ENCODE data around the gene MYOM1.

Gene MYOM1

DNA sequence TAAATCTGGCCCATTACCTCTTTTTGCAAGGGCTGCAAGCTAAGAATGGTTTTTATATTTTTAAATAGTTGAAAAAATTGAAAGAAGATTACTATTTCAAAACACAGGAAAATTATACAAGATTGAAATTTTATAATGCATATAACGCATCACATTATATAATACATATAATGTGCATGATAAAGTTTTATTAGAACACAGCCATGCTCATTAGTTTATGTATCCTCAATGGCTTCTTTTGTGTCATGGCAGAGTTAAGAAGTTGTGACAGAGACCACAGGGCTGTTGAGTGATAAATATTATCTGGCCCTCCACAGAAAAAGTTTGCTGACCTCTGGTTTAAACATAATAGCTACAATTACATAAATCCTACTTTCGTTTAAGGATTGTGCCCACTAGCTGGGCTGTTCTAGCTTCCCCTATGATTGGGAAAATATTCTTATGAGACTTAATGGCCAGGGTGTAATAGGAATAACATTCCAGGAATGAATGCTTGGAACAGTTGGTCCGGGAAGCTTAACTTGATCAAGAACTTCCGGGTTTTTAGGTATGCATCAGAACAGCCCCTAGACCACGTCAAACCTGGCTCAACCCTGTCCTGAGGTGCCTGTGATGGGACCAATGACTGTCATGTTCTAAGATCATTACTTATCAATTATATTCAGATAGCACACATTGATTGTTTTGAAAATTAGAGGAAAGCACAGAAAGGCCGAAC is 108.1 kb downstream of the MYOM1 start:
- no peak for DNase-seq

DNA sequence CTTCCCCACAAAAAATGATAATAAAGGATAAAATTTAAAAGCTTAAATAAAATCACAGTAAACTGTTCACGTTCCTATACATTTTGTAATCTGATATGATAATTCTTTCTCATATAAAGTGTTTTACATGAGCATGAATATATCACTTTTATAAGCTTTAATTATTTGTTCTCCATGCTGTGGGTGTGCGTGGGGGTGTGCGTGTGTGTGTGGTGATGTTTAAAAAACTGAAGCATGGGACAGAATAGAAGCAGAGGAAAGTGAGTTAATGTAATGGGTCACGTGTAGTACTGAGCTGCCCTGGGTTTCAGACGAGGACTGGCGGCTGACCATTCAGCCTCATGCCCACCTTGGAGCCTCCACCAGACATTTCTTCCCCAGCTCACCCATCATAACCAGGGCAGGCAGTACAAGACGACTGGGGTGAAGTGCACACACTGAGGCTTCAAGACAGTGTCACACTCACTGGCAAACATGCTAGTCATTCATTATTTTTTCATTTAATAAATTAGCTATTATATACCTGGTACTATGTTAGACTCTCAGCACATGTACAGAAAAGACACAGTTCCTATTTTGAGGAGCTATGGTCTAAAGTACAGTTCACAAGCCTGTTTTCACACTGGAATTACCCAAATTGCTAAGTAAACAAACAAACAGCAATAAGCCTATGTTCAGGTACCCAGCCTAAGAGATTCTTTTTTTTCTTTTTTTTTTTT is 109.6 kb downstream of the MYOM1 start:
- no peak for DNase-seq

DNA sequence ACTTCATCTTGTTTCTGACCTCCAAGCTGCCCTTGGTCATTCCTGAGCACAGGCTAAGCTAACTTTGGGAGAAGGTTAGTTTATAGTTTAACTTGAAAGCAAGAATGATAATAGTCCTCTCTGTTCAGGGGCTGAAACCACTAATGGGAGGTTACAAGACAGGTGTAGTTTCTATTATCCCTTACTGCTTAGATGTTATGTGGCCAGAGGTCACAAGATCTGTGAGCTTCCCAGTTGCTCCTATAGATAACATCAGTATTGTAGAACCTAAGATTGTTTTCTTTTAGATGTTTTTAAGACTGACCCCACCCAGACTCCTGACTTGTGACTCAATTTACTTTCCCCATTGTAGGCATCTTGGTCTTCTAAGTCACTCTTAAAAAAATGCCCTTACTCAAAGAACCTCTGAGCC is 112.0 kb downstream of the MYOM1 start:
- no peak for DNase-seq

DNA sequence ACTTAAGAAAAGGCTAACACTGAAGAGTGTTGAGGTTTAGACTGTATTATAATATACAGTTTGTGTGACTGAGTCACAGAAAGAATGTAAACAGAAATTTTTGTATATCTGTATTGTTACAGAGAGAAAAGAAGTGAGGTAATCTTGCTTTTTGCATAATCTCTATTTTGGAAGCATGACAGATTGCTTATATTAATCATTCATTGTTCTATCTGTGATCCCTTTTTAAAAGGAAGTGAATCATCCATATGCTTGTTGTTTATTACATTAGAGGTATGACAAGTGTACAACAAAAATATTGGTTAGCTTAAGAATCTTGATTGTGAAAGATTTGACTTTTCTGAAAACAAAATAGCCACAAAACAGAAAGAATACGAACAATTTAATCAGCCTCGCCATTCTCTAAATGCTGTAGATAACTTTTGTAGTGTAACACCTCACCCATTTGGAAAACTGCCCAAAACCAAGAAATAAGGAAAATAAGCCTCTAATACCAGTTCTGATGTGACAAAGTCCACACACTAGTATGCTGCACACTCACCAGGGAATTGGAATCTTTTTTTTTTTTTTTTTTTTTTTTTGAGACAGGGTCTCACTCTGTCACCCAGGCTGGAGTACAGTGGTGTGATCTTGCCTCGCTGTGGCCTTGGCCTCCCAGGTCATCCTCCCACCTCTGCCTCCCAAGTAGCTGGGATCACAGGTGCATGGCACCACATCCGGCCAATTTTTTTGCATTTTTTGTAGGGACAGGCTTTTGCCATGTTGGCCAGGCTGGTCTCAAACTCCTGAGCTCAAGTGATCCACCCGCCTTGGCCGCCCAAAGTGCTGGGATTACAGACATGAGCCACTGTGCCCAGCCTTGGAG is 115.3 kb downstream of the MYOM1 start:
- DNase-seq, result no peak

DNA sequence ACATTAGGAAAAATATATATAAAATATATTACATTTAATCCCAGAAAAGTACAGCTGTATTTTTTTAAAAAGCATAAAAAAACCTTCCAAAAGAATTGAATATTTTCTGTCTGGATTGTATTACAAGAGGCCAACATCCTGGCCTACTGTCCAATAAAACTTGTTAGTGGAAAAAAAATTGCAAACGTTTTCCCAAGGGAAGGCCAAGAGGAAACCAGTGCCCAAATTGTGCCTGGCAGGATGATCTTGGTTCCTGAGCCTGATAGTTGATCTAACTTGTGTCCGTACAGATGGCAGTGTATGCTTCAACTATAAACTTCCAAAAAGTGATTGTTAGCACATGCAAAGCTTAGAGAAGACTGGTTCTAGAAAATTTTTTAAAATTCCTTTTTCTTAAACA is 116.2 kb downstream of the MYOM1 start:
- DNase-seq, result no peak

DNA sequence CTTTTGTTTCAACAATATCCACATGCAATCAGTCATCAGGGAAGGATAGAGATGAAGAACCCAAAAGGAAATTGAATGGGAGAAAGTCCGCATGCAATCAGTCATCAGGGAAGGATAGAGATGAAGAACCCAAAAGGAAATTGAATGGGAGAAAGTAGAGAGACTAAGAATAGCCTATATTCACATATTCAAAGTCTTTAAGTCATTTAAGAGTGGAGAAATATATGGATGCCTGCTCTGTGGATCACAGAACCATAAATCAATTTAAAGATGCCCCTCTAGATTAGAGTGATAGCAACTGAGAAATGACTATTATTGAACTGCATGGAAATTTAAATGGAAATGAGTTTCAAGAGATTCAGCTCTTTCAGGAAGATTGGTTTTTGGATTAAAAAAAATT is 116.8 kb downstream of the MYOM1 start:
- no peak for DNase-seq

DNA sequence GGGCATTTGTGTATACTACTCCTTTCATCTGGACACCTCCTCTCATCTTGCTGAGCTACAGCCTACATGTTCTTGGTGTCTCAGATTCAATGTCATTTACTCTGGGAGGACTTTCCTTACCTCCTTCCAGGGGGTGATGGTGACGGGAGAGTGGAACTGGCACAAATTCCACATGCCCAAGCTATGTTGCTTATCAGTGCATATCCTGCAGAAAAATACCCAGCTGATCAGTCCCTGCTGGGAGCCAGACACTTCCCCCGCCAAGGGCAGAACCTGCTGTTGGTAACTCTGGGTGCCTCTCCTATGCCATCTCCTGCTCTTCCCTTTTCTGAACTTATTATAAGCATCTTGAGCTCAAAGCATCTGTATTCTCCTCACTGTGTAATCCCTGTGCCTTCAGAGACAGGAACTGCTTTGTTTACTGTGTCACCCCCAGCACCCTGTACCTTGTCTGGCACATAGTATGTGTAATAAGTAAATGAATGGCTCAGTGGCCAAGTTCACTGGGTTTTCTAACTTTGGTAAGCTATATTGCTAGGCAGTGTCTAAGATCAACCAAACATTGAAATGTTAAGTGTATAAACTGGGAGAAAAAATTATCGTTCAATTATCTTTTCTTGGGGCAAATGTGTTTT is 119.2 kb downstream of the MYOM1 start:
- no peak for DNase-seq

DNA sequence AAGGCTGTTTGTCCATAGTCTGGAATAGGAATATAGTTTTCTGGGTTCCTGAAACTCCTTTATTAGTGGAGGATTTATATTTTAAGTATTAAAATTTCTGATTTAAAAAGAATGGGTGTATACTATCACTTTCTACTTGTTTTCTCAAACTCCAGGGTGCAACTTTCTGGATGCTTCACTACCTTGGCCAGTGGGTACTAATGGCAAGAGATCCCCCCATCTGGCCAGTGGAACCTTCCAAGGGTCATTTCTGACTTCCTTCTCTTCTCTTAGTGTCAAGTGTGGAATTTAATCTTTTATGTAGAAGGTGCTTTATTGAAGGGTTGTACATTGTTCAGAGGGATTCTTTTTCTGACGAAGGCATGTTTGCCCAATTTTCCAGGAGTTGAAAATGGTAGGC is 120.4 kb downstream of the MYOM1 start:
- DNase-seq, result no peak

DNA sequence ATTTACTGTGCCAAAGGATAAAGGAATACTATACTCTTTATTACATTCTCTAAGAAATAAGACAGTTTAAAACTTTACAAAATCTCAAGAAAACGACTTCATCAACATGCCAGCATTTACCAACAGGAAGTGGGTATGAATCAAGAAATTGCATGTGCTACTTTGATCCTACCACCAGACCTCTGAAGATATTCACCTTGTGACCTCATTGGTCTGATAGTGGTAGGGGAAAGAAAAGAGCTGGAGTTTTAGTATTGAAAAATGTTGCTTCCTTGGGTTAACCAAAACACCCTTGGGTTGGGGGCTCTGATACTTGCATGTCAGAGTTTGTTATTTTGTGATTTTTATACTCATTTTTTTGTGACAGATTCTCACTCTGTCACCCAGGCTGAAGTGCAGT is 122.7 kb downstream of the MYOM1 start:
- no peak for DNase-seq

DNA sequence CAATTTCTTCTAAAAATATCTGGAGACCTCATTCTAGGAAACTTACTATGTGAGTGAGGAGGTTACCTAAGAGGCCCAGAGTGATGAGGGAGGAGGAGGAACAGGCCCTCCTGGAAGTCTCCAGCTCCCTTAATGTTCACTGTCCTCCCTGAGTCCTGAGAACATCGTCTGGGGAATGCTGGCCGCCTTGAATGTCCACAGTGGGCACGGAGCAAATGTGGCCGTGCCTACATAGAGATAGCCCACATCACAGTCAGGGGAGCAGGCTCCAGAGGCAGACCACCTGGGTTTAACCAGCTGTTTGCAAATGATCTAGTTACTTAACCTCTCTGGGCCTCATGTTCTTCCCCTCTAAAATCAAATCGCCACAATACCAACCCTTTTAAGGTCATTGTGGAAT is 123.8 kb downstream of the MYOM1 start:
- no peak for DNase-seq

DNA sequence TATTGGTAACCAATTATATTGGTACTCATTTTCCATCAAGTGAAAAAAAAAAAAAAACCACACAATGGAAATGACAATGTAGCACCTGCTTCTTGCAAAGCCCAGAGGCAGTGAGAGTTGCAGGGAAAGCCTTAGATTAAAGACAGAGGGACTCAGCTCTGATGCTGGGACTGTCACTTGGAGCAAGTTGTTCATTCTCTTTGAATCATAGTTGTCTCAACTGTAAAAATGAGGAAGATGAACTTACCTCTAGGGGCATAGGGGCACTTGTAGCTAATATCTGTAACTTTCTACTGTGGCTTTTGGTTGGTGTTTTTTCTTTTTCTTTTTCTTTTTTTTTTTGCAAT is 125.5 kb downstream of the MYOM1 start:
- no peak for DNase-seq

DNA sequence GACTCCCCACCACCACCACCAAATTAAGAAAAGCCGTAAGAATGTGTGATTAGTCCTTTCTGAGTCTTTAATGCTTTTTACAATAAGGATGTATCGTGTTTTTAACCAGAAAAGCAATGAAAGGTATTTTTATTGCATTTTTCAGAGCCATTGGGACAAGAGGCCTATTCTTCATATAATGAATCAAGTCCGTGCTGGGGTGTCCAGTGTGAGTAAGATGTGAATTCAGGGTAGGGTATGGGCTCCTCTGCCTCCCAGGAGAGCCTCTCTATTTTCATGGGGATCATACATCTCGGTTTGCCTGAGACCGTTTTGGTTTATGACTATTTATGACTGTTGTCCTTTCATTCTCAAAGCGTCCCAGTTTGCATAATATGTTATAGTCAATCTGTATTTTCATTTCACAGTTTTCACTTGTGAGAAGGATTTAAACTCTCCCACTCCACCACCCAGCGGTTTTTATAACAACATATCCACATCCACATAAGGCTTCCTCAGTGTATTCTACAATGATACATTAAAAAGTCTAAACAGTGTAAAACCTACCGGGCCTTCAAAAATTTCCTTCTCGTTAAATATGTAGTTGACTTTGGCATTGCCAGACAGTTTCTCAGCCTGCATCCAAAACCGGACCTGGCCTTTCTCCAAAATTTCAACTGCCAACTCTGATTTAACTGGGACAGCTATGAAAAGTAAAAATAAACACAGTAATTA is 126.0 kb downstream of the MYOM1 start:
- DNase-seq, result no peak

DNA sequence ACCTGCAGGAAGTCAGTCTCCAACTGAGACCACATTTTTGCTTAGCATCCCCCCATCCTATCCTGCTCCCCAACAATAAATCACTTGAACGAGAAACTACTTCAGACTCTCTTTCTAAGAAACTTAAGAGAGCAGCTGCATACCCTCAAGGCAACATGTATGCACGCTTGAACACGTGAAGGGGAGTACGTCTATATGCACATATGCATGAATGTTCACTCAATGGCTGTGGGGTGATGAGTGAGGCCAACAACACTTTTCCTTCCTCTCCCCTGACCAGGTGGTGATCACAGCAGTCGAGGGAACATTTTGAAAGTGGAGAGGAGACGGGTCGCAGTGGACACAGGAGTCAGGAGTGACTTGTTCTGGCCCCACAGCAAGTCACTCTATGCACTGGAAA is 127.0 kb downstream of the MYOM1 start:
- no peak for DNase-seq

DNA sequence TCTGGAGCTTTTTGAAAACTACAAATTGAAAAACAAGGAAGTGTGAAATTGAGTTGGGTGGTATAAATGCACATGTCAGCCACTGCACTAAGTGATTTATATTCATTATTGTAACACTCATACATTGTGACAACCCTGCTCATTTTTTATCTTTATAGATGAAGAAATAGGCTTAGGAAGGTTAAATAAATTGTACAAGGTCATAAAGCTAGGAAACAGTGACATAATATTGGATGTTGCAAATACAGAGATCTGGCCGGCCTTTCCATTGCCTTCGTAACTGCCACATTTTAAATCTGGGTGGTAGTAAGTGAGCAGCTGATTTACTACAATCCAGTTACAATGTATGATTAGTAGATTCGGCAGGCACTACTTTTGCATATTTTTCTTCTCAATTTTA is 130.2 kb downstream of the MYOM1 start:
- no peak for DNase-seq

DNA sequence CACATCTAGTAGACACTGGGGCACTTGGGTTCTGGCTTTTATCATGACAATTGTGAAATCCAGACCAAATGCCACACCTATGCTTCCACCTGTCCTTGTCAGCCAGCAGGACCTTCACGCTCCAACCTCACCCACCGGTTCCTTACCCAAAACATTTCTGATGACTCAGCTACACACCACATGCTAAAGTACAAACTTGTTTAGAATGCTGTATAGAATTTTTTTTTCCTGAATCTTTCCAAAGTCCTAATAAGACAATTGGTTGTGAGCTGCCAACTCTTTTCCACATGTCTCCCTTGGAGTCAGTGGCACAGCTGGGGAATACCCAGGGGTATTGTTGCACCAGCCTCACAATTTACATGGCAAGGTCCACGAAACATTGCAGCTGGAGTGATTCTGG is 131.3 kb downstream of the MYOM1 start:
- DNase-seq, result no peak

DNA sequence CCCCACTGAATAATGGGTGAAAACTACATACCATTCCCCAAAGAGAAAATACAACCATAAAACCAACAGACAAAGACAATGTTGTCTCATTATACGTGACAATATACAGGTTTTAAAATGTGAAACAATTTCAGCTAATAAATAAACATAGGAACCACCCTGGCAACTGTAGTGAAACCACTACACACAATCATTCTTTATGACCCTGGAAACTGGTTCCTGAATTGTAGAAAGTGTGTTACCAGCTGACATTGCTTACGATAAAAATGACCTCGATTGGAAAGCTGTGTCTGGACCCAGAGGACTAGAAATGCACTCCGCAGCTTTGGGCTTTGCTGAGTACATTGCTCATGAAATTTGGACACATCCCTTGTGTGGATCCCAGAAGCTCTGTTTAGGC is 132.9 kb downstream of the MYOM1 start:
- no peak for DNase-seq

DNA sequence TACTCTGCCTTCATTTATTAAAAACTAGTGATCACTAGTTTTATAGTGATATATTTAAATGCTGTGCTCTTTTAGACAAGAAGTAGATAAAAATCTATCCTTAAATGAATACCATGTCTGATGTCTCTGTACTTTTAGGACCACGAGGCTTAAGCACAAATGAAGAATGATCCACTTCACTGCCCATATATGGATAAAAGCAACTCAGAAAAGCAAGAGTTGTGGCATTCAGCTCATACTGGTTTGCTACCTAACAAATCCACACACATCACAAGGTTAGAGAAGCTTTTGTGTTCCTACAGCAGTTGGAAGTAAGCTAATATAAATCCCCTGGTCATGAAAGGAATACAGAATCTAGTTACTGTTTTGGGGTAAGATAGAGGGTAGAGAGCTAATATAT is 134.2 kb downstream of the MYOM1 start:
- DNase-seq, result no peak

DNA sequence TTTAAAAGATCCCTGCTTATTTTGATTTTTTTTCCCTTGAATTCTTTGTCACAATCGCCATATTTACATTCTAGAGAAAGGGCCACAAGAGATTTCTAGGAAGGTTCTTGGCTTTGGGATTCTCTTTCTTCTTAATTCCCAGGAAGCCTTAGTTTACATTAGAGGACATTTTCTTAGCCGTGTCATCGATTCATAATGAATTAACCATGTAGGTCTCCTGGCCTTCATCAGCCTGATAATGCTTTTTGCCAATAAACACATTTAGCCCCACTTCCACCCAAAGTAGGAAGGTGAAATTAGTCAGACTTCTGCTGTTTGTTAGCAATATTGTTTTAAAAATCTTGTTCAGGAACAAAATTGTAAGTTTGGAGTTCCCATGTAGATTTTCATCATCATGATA is 135.6 kb downstream of the MYOM1 start:
- no peak for DNase-seq

DNA sequence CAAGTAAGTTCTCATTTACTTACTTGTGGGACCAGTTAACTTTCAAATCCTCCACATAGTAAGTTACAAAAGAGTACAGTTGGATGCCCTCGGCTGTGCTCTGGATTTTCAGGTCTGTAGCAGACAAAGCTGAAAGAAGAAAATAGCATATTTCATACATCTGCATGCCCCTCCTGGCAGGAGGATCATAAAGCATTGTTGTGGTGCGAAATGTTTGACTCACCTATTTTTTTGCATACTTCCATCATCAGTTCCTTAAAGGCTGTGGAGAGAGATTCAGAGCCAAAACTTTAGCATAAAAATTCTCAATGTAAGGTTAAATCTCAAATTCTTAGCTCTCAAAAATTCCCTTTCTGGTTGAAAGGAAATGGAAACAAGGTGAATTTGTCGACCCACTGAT is 136.0 kb downstream of the MYOM1 start:
- no peak for DNase-seq

DNA sequence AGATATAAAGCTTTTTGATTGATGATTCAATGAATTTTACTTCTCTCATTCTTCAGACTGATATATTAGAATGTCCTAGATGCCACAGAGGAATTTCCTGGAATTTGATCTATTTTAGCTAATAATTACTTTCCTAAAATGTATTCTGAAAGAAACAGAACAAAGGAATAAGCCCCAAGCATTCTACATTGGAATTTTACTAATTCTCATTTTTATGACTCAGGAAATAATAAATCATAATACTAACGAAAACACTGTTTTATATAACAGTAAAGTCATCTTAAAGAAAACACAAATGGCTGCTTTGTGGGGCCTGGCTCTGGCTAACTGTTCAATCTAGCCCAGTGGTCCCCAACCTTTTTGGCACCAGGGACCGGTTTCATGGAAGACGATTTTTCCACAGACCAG is 138.2 kb downstream of the MYOM1 start:
- no peak for DNase-seq

DNA sequence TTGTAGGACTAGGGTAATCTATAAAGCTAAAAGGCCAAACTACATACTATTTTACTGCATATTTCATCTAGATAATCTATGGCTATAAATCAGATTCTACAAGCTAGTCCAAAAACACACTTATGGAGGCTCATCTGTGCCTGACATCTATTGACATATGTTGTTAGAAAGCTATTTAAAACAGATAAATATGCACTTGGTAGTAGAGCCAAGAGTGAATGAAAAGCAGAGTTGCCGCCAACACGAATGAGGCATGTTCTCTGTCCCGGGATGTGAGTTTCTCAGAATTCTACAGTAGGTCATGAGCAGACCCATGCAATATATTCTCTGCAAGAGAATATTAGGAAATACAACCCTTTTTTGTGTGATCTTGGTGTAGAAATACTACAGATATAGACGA is 140.1 kb downstream of the MYOM1 start:
- no peak for DNase-seq

DNA sequence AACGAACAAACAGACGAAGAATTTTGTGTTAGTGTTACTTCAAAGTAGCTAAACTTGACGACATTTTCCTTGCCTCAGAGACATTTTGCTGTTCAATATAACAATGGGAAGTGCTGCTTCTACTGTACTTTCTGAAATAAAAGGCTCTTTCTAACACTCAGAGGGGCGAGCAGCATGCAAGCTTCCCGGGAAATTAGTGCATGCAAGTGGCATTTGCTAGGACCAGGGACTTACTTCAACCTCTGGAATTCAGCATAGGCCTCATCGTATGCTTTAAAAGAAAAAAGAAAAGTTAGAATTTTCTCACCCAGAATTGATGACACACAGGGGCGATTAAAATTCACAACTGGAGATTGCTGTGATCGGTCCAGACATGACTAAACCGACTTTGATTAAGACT is 144.3 kb downstream of the MYOM1 start:
- DNase-seq, result no peak

DNA sequence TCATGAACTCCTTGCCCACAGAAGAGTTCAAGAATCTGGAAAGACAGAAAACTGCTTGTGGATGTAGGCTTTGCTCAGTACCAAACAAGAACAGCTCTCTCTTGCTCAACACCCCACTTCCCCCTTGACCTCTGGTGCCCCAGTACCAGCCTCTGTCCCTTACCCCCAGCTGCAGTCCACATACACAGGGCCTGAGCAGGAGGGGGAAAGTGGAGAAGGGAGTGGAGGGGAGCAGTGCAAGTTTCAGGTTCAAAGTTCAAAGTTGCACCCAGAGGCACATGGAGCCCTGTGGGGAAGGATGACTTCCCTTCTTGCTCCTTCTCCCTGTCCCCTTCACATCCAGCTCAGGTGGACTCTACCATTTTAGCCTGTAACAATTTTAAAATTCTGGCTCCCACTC is 145.7 kb downstream of the MYOM1 start:
- DNase-seq, result no peak

Measured in activated T-cell treated with anti-CD3 and anti-CD28 coated beads, Interleukin-2, amount 50 U/mL, for 1 hour (primary cell).